IMR-90 (cell line): ENCODE data around the gene FBLN7. TPM values are rescaled to one million over a fixed set of nuclear protein-coding genes. Genes with fewer than 3 reads are reported as not detected.

Experiments used
- ATAC-seq: fragments of 200-7000 bp; cut with Tn5 transposase; 2 replicates; pipeline ENCODE4 v1.9.1; 2020; ENCODE audit warnings: low read depth, mild to moderate bottlenecking, moderate library complexity
- BruUV-seq: library from RNA; stranded (reverse); fragments of 400-500 nt; replicated peaks from 2 replicates; lab custom pipeline; 2021; lab: Mats Ljungman, UMichigan
- CTCF ChIA-PET: fragments of 300-600 bp; formaldehyde crosslinking; extraction: SDS; loops from one replicate; lab custom pipeline; 2021; ENCODE audit warnings: antibody characterized with exemption; lab: Yijun Ruan, JAX
- POLR2A ChIA-PET: fragments of 300-600 bp; sonication (Branson Sonifier 250); formaldehyde crosslinking; loops from one replicate; lab custom pipeline; 2022; ENCODE audit warnings: antibody characterized with exemption; ENCODE audit not compliant: unreplicated experiment; lab: Charles Lee
- DNase-seq: peaks from one replicate; pipeline ENCODE4 v3.0.0; 2013
- H2AFZ ChIP-seq: replicated peaks from 2 replicates; pipeline ENCODE3; 2013; ENCODE audit warnings: low read length, mild to moderate bottlenecking; ENCODE audit not compliant: poor library complexity
- H2AK5ac ChIP-seq: 2 replicates; pipeline ENCODE4 v1.6.1; 2013; ENCODE audit warnings: low read depth, low read length, inconsistent platforms
- H2AK9ac ChIP-seq: replicated peaks from 2 replicates; pipeline ENCODE3; 2013; ENCODE audit warnings: mild to moderate bottlenecking, low read depth, low read length, moderate library complexity; ENCODE audit not compliant: poor library complexity
- H2BK120ac ChIP-seq: 2 replicates; pipeline ENCODE4 v1.6.1; 2013; ENCODE audit warnings: low read depth, low read length, inconsistent platforms
- H2BK15ac ChIP-seq: 3 replicates; pipeline ENCODE4 v1.6.1; 2013; ENCODE audit warnings: low read depth, low read length, inconsistent platforms
- H2BK20ac ChIP-seq: 2 replicates; pipeline ENCODE4 v1.6.1; 2013; ENCODE audit warnings: low read depth, mild to moderate bottlenecking, inconsistent platforms, low read length, moderate library complexity
- H2BK5ac ChIP-seq: 2 replicates; pipeline ENCODE4 v1.6.1; 2013; ENCODE audit warnings: mild to moderate bottlenecking, low read depth, low read length, inconsistent platforms; ENCODE audit not compliant: poor library complexity, severe bottlenecking
- H3K14ac ChIP-seq: replicated peaks from 2 replicates; pipeline ENCODE4 v1.6.1; 2013; ENCODE audit warnings: low read depth, low read length, inconsistent platforms
- H3K18ac ChIP-seq: 2 replicates; pipeline ENCODE4 v1.6.1; 2013; ENCODE audit warnings: low read depth, low read length, control low read depth
- H3K23ac ChIP-seq: 2 replicates; pipeline ENCODE4 v1.6.1; 2013; ENCODE audit warnings: low read depth, low read length, inconsistent platforms
- H3K27ac ChIP-seq: 2 replicates; pipeline ENCODE4 v1.5.1; 2013; ENCODE audit warnings: mild to moderate bottlenecking, control low read depth, low read length; ENCODE audit not compliant: insufficient read depth
- H3K27me3 ChIP-seq: 2 replicates; pipeline ENCODE4 v1.6.1; 2013; ENCODE audit warnings: low read length; ENCODE audit not compliant: control insufficient read depth, insufficient read depth
- H3K36me3 ChIP-seq: 2 replicates; pipeline ENCODE4 v1.6.1; 2013; ENCODE audit warnings: low read length, mixed read lengths; ENCODE audit not compliant: control insufficient read depth, insufficient read depth
- H3K4ac ChIP-seq: 2 replicates; pipeline ENCODE4 v1.6.1; 2013; ENCODE audit warnings: low read depth, low read length, inconsistent platforms
- H3K4me1 ChIP-seq: 2 replicates; pipeline ENCODE4 v1.6.1; 2013; ENCODE audit warnings: low read length, mixed read lengths; ENCODE audit not compliant: control insufficient read depth, insufficient read depth
- H3K4me2 ChIP-seq: 2 replicates; pipeline ENCODE4 v1.6.1; 2013; ENCODE audit warnings: low read depth, mild to moderate bottlenecking, control low read depth, low read length, moderate library complexity
- H3K4me3 ChIP-seq: 2 replicates; pipeline ENCODE4 v1.5.1; 2013; ENCODE audit warnings: low read depth, mild to moderate bottlenecking, control low read depth, low read length, moderate library complexity; ENCODE audit not compliant: insufficient read depth
- H3K56ac ChIP-seq: 2 replicates; pipeline ENCODE4 v1.6.1; 2013; ENCODE audit warnings: low read length, inconsistent platforms; ENCODE audit not compliant: insufficient read depth; ENCODE audit errors: extremely low read depth
- H3K79me1 ChIP-seq, 2 experiments: 2 replicates each; pipeline ENCODE4 v1.6.1; 2013; ENCODE audit warnings: low read length in 2 of 2, inconsistent platforms in 1 of 2, low read depth in 1 of 2
- H3K9ac ChIP-seq: 2 replicates; pipeline ENCODE4 v1.6.1; 2013; ENCODE audit warnings: low read depth, low read length, control low read depth
- H3K9me1 ChIP-seq: 2 replicates; pipeline ENCODE4 v1.6.1; 2013; ENCODE audit warnings: low read length, inconsistent platforms; ENCODE audit not compliant: insufficient read depth
- H3K9me3 ChIP-seq: 2 replicates; pipeline ENCODE4 v1.6.1; 2013; ENCODE audit warnings: low read length; ENCODE audit not compliant: control insufficient read depth, insufficient read depth
- H4K20me1 ChIP-seq: 2 replicates; pipeline ENCODE4 v1.6.1; 2013; ENCODE audit warnings: low read length, inconsistent platforms; ENCODE audit not compliant: insufficient read depth
- H4K5ac ChIP-seq: 2 replicates; pipeline ENCODE4 v1.6.1; 2013; ENCODE audit warnings: mild to moderate bottlenecking, low read depth, low read length, control low read depth
- H4K8ac ChIP-seq, 2 experiments: 2 replicates each; pipeline ENCODE4 v1.6.1; 2013; ENCODE audit warnings: low read depth in 2 of 2, low read length in 2 of 2, control low read depth in 1 of 2, inconsistent platforms in 1 of 2
- H4K91ac ChIP-seq: 2 replicates; pipeline ENCODE4 v1.6.1; 2013; ENCODE audit warnings: low read depth, low read length, inconsistent platforms; ENCODE audit not compliant: insufficient read depth
- CEBPB ChIP-seq: IDR thresholded peaks from 2 replicates; pipeline ENCODE4 v1.6.1; 2012; ENCODE audit warnings: low read depth, low read length, improper control_type of control experiment
- CHD1 ChIP-seq: IDR thresholded peaks from 2 replicates; pipeline ENCODE4 v1.6.1; 2012; ENCODE audit warnings: low read depth, low read length, improper control_type of control experiment
- FOS ChIP-seq: fragments of 150-350 bp; IDR thresholded peaks from 2 replicates; pipeline ENCODE4 v1.6.1; 2016; ENCODE audit warnings: low read depth, low read length
- MAFK ChIP-seq: IDR thresholded peaks from 2 replicates; pipeline ENCODE4 v1.6.1; 2012; ENCODE audit warnings: low read depth, low read length, improper control_type of control experiment
- USF2 ChIP-seq: fragments of 150-350 bp; IDR thresholded peaks from 2 replicates; pipeline ENCODE4 v1.6.1; 2017; ENCODE audit warnings: mild to moderate bottlenecking, antibody characterized with exemption, low read length, low read depth
- WGBS, 2 experiments: methylation state at CpG; one replicate each; pipeline versions ENCODE4 v1.1.5 to v1.1.7; 2013; ENCODE audit warnings: missing lambda C conversion rate in 2 of 2; ENCODE audit not compliant: insufficient read length in 1 of 2; ENCODE audit errors: extremely low coverage in 2 of 2; 5-methylcytosine and 5-hydroxymethylcytosine counted together
- dilution Hi-C: fragments of 300-500 bp; cut with HindIII; formaldehyde crosslinking; loops from one replicate; pipeline ENCODE4 v1.14.3; 2018; ENCODE audit warnings: low sequenced_read_pairs; ENCODE audit not compliant: unreplicated experiment
- in situ Hi-C: fragments of 300-500 bp; cut with MboI; formaldehyde crosslinking; loops from 3 replicates; pipeline ENCODE4 v1.14.3; 2019; ENCODE audit warnings: low sequenced_read_pairs, inconsistent platforms, mixed read lengths
- intact Hi-C: fragments of 100-400 bp; cut with micrococcal nuclease; formaldehyde crosslinking; loops from 2 replicates; pipeline ENCODE4 v1.10.0; 2022
- polyA plus RNA-seq, 3 experiments: library from polyadenylated mRNA; depleted of rRNA; stranded (reverse); fragments of >200 nt; gene quantifications; 2 replicates each; pipeline ENCODE4 v1.2.3, GENCODE V29; 2012; ENCODE audit warnings: low replicate concordance in 1 of 3
- total RNA-seq: library from RNA; depleted of rRNA; stranded (reverse); fragments of >200 nt; gene quantifications from 2 replicates; pipeline ENCODE4 v1.2.3, GENCODE V29; 2012

The FBLN7 gene
- total and polyA plus RNA-seq, 2 of the 4 experiments (the other 2 are of a cell fraction): 0.18 to 1.2 TPM

- no TSS peak for BruUV-seq
- Histone ChIP-seq H4K8ac (peak overlapping the region; percentile 51 to 75; a peak in 3 of 4 replicates), H3K56ac (peak overlapping the region; percentile 64; the same call in 1 of the 2 replicates), H2BK120ac (peak overlapping the region; percentile 7), H2AK5ac (peak overlapping the region; percentile 5; the same call in 1 of the 2 replicates), H3K4me3 (no peak overlapping the region), H4K20me1 (no peaks in the 10 kb centered on the region), H3K27ac (peak overlapping the region; percentile 32; the same call in 1 of the 2 replicates), H2AFZ (no peak overlapping the region), H2BK15ac (peak overlapping the region; percentile 69; the same call in 2 of the 3 replicates), H3K23ac (peak overlapping the region; percentile 81; the same call in 1 of the 2 replicates), H3K9me1 (peaks cover 10% of the 10 kb centered on the region), H4K5ac (peak overlapping the region; percentile 49; the same call in 1 of the 2 replicates), H3K4me1 (peaks cover 15% of the 10 kb centered on the region), H2BK5ac (peak overlapping the region; percentile 91), H3K4me2 (peak overlapping the region; percentile 69), H3K4ac (peak overlapping the region; percentile 76), H3K18ac (peak overlapping the region; percentile 24), H3K27me3 (no peaks in the 10 kb centered on the region), H4K91ac (peak overlapping the region; percentile 45), H3K9me3 (no peaks in the 10 kb centered on the region), H3K14ac (no peak overlapping the region), H3K79me1 (peaks cover 9 to 53% of the 10 kb centered on the region in 2 experiments), H2BK20ac (peak overlapping the region; percentile 73), H2AK9ac (peak overlapping the region; percentile 13), H3K36me3 (peaks cover 26% of the 10 kb centered on the region), H3K9ac (no peak overlapping the region)
- intact Hi-C loops: loop anchor here (1.0 kb wide), 1 partner anchor 36 kb away; no protein-coding TSS in a partner anchor
- POLR2A ChIA-PET: no interaction called here
- dilution Hi-C loops: no loop called here
- no peak for TF ChIP-seq FOS
- TF ChIP-seq USF2: no peak
- TF ChIP-seq MAFK: no peak
- TF ChIP-seq CEBPB: no peak
- no peak for TF ChIP-seq CHD1
- DNase-seq (peak; percentile 83), ATAC-seq (peak; percentile 82)
- CTCF ChIA-PET: no interaction called here
- 92% methylated on average over 2 of the region's 6 CpGs; no CpG with 5 or more reads in 1 of the 2 experiments for WGBS, 2 experiments
- in situ Hi-C loops: no loop called here
Measured at GRCh38 chr2:112092286-112093041, 45.7 kb upstream of the FBLN7 start.
